Thoracic aorta (tissue), 2 donors: Measurements from ENCODE around the gene RABIF. TPM values are rescaled to one million over a fixed set of nuclear protein-coding genes. Genes with fewer than 3 reads are reported as not detected.
"Not testable (repeated sequence)": the region's sequence is repeated elsewhere in the genome, so short reads cannot be mapped to it uniquely, and the experiment has no call there.

Experiments
- ATAC-seq: fragments of 150-250 bp; one replicate; pipeline ENCODE4 v1.8.0; 2017; ENCODE audit warnings: low read depth; ENCODE audit not compliant: insufficient number of reproducible peaks, low FRiP score
- DNase-seq: peaks from one replicate; pipeline ENCODE4 v3.0.0-alpha.2; 2020; ENCODE audit warnings: low spot score
- H3K27ac ChIP-seq, 2 donors: fragments of 200-600 bp; sonication (generic); 1 replicate in 1 of 2; 2 replicates in 1 of 2; pipeline ENCODE4 v1.5.1; 2016; ENCODE audit warnings: mild to moderate bottlenecking in 2 of 2, moderate library complexity in 2 of 2
- H3K27me3 ChIP-seq: fragments of 200-600 bp; sonication (generic); replicated peaks from 2 replicates; pipeline ENCODE4 v1.6.0; 2016; ENCODE audit warnings: mild to moderate bottlenecking; ENCODE audit not compliant: insufficient read depth
- H3K36me3 ChIP-seq: fragments of 200-600 bp; sonication (generic); one replicate; pipeline ENCODE4 v1.5.1; 2016
- H3K4me1 ChIP-seq, 2 donors: fragments of 200-600 bp; sonication (generic); 1 replicate in 1 of 2; 2 replicates in 1 of 2; pipeline versions ENCODE4 v1.5.1 to v1.6.0; 2016; ENCODE audit warnings: low read depth in 2 of 2, mild to moderate bottlenecking in 1 of 2; ENCODE audit not compliant: control insufficient read depth in 1 of 2
- H3K4me3 ChIP-seq: fragments of 200-600 bp; sonication (generic); 2 replicates; pipeline ENCODE4 v1.5.1; 2016; ENCODE audit warnings: mild to moderate bottlenecking
- H3K9me3 ChIP-seq: fragments of 200-600 bp; sonication (generic); 2 replicates; pipeline ENCODE4 v1.5.1; 2016
- total RNA-seq, 2 donors: library from RNA; depleted of rRNA; stranded (reverse); fragments of >200 nt; gene quantifications; one replicate each; pipeline versions ENCODE4 v1.1.0 to v1.2.3, GENCODE V29; 2016
- TF ChIP-seq, protein P1 (sequence below): fragments of 200-600 bp; sonication (generic); IDR thresholded peaks from one replicate; pipeline ENCODE4 v1.5.1; 2019; ENCODE audit warnings: antibody characterized with exemption

Gene RABIF
- total RNA-seq, 2 donors from 2014 or later = 5.0 to 6.0 TPM

DNA sequence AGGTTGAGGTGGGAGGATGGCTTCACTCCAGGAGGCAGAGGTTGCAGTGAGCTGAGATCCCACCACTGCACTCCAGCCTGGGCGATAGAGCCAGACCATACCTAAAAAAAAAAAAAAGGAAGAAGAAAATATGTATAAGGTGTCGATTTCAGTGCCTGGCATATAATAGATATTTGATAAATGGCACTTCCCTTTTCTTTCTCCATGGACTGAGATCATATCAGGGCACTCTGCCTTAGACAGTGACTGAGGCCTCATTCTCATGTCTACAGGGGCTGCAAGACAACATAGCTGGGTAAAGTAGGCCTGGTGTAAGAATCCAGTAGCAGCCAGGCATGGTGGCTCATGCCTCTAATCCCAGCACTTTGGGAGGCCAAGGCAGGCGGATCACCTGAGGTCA is 57.0 kb downstream of the RABIF start:
- H3K4me1 ChIP-seq = no peaks in the 10 kb centered on the region
- no peaks in the 10 kb centered on the region for H3K9me3 ChIP-seq
- H3K36me3 ChIP-seq = no peaks in the 10 kb centered on the region
- H3K27ac ChIP-seq = no peak overlapping the region
- TF ChIP-seq, protein P1, sequence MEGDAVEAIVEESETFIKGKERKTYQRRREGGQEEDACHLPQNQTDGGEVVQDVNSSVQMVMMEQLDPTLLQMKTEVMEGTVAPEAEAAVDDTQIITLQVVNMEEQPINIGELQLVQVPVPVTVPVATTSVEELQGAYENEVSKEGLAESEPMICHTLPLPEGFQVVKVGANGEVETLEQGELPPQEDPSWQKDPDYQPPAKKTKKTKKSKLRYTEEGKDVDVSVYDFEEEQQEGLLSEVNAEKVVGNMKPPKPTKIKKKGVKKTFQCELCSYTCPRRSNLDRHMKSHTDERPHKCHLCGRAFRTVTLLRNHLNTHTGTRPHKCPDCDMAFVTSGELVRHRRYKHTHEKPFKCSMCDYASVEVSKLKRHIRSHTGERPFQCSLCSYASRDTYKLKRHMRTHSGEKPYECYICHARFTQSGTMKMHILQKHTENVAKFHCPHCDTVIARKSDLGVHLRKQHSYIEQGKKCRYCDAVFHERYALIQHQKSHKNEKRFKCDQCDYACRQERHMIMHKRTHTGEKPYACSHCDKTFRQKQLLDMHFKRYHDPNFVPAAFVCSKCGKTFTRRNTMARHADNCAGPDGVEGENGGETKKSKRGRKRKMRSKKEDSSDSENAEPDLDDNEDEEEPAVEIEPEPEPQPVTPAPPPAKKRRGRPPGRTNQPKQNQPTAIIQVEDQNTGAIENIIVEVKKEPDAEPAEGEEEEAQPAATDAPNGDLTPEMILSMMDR = no peak
- no peaks in the 10 kb centered on the region for H3K27me3 ChIP-seq
- ATAC-seq (no peak), DNase-seq (no peak)
- no peak overlapping the region for H3K4me3 ChIP-seq

DNA sequence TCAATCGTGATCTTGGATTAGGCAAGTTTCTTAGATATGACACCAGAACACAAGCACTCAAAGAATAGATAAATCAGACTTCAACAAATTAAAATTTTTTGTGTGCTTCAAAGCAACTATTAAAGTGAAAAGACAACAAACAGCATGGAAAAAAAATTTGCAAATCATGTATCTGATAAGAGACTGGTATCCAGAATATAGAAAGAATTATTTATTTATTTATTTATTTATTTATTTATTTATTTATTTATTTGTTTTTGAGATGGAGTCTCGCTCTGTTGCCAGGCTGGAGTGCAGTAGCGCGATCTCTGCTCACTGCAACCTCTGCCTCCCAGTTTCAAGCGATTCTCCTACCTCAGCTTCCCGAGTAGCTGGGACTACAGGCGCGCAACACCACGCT is 59.7 kb downstream of the RABIF start:
- not testable (repeated sequence) for H3K27me3 ChIP-seq, ATAC-seq, H3K27ac ChIP-seq, H3K36me3 ChIP-seq, H3K4me3 ChIP-seq, DNase-seq, H3K9me3 ChIP-seq, H3K4me1 ChIP-seq

Other genes with a start within 250 kb of the RABIF start
- under 1 TPM in 1 of 2 donors, not detected in 1; under 0.01 TPM for gene SYT2, start 178.7 kb downstream of the RABIF start, total RNA-seq
- gene KDM5B, start 80.7 kb downstream of the RABIF start, total RNA-seq = 10 to 100 TPM; 32.0 to 42.0 TPM
- gene PCAT6, start 78.2 kb downstream of the RABIF start, total RNA-seq = not detected
- 10 to 100 TPM; 12.6 to 18.5 TPM for gene KLHL12, start 38.1 kb upstream of the RABIF start, total RNA-seq
- gene ADIPOR1, start 69.2 kb upstream of the RABIF start, total RNA-seq = 10 to 100 TPM; 91.8 to 98.6 TPM
- gene CYB5R1, start 78.1 kb upstream of the RABIF start, total RNA-seq = 10 to 100 TPM; 41.6 to 61.9 TPM
- gene TMEM183A, start 118.2 kb upstream of the RABIF start, total RNA-seq = 10 to 100 TPM; 54.3 to 72.6 TPM
- gene PPFIA4, start 137.3 kb upstream of the RABIF start, total RNA-seq = 10 to 100 TPM; 13.5 to 16.5 TPM
- gene MYOG, start 196.9 kb upstream of the RABIF start, total RNA-seq = not detected
- gene ADORA1, start 238.6 kb upstream of the RABIF start, total RNA-seq = not detected